HepG2 (cell line): ENCODE data around the gene GJC2. TPM values are rescaled to one million over a fixed set of nuclear protein-coding genes. Genes with fewer than 3 reads are reported as not detected.
A peak's percentile ranks its signal among the peaks of the same experiment; 100 is the strongest.

Source experiments
- CBX1 ChIP-seq: IDR thresholded peaks from one replicate; pipeline ENCODE4 v1.6.1; 2016; ENCODE audit warnings: antibody characterized with exemption, low read depth
- CEBPZ ChIP-seq: IDR thresholded peaks from 2 replicates; pipeline ENCODE4 v1.6.1; 2012; ENCODE audit warnings: low read length, improper control_type of control experiment
- ELK4 ChIP-seq: sonication (generic); formaldehyde crosslinking; IDR thresholded peaks from 2 replicates; pipeline ENCODE4 v1.9.0; 2021; ENCODE audit warnings: missing genetic modification reagents, borderline replicate concordance
- ESRRA ChIP-seq: sonication (generic); formaldehyde crosslinking; IDR thresholded peaks from 2 replicates; pipeline ENCODE4 v1.5.1; 2020; ENCODE audit warnings: mild to moderate bottlenecking, low read depth, missing genetic modification reagents
- ETS1 ChIP-seq: sonication (generic); formaldehyde crosslinking; IDR thresholded peaks from 2 replicates; pipeline ENCODE4 v1.4.0; 2020; ENCODE audit warnings: missing genetic modification reagents
- FIP1L1 ChIP-seq: fragments of 200-400 bp; formaldehyde crosslinking; IDR thresholded peaks from 2 replicates; pipeline ENCODE4 v1.6.1; 2018; ENCODE audit warnings: low read depth, mild to moderate bottlenecking, low read length, moderate library complexity, borderline replicate concordance; ENCODE audit not compliant: insufficient read depth
- MAZ ChIP-seq, 2 experiments: sonication (generic) in 1 of 2; formaldehyde crosslinking in 1 of 2; IDR thresholded peaks; 2 replicates each; pipeline versions ENCODE4 v1.5.0 to v1.6.1; 2012 to 2020; ENCODE audit warnings: low read depth in 2 of 2, mild to moderate bottlenecking in 2 of 2, borderline replicate concordance in 1 of 2, improper control_type of control experiment in 1 of 2, low read length in 1 of 2, missing genetic modification reagents in 1 of 2, moderate library complexity in 1 of 2
- NFYB ChIP-seq: sonication (generic); formaldehyde crosslinking; IDR thresholded peaks from 2 replicates; pipeline ENCODE4 v1.4.0; 2020; ENCODE audit warnings: missing genetic modification reagents
- PBX3 ChIP-seq: sonication (generic); formaldehyde crosslinking; IDR thresholded peaks from 2 replicates; pipeline ENCODE4 v1.8.1; 2023; ENCODE audit warnings: missing genetic modification reagents, inconsistent platforms, borderline replicate concordance
- PCBP1 ChIP-seq: fragments of 200-400 bp; formaldehyde crosslinking; IDR thresholded peaks from 2 replicates; pipeline ENCODE4 v1.6.1; 2017; ENCODE audit warnings: mild to moderate bottlenecking, low read depth, low read length, borderline replicate concordance
- SRY ChIP-seq: sonication (generic); formaldehyde crosslinking; IDR thresholded peaks from 2 replicates; pipeline ENCODE4 v1.8.0; 2022; ENCODE audit warnings: mild to moderate bottlenecking, missing genetic modification reagents
- THAP8 ChIP-seq: sonication (generic); formaldehyde crosslinking; IDR thresholded peaks from 2 replicates; pipeline ENCODE4 v1.5.1; 2020; ENCODE audit warnings: missing genetic modification reagents, mild to moderate bottlenecking, borderline replicate concordance
- ZMYM3 ChIP-seq: sonication (generic); formaldehyde crosslinking; IDR thresholded peaks from 2 replicates; pipeline ENCODE4 v1.5.1; 2020; ENCODE audit warnings: mild to moderate bottlenecking, missing genetic modification reagents
- ZNF343 ChIP-seq: sonication (generic); formaldehyde crosslinking; IDR thresholded peaks from 2 replicates; pipeline ENCODE4 v1.4.0; 2020; ENCODE audit warnings: mild to moderate bottlenecking, missing genetic modification reagents
- ZNF350 ChIP-seq: sonication (generic); formaldehyde crosslinking; IDR thresholded peaks from 2 replicates; pipeline ENCODE4 v1.4.0; 2020; ENCODE audit warnings: mild to moderate bottlenecking, low read depth, missing genetic modification reagents, borderline replicate concordance
- ZNF556 ChIP-seq: sonication (generic); formaldehyde crosslinking; IDR thresholded peaks from 2 replicates; pipeline ENCODE4 v1.4.0; 2020; ENCODE audit warnings: mild to moderate bottlenecking, missing genetic modification reagents, borderline replicate concordance
- ZNF580 ChIP-seq: IDR thresholded peaks from 2 replicates; pipeline ENCODE4 v1.6.1; 2016; ENCODE audit warnings: low read depth, borderline replicate concordance
- ZNF598 ChIP-seq: sonication (generic); formaldehyde crosslinking; IDR thresholded peaks from 2 replicates; pipeline ENCODE4 v1.5.1; 2020; ENCODE audit warnings: mild to moderate bottlenecking, missing genetic modification reagents, borderline replicate concordance
- ZNF678 ChIP-seq: sonication (generic); formaldehyde crosslinking; IDR thresholded peaks from 2 replicates; pipeline ENCODE4 v1.4.0; 2020; ENCODE audit warnings: mild to moderate bottlenecking, missing genetic modification reagents
- ZNF883 ChIP-seq: sonication (generic); formaldehyde crosslinking; IDR thresholded peaks from 2 replicates; pipeline ENCODE4 v1.5.1; 2020; ENCODE audit warnings: mild to moderate bottlenecking, missing genetic modification reagents; ENCODE audit errors: not compliant biosample characterization
- polyA plus RNA-seq, 8 experiments: library from polyadenylated mRNA; depleted of rRNA in 3 of 8; stranded (reverse) in 7 of 8; unstranded in 1 of 8; fragments of >200 nt; fragmentation: Illumina TruSeq in 4 of 8; extraction: Trizol in 4 of 8; gene quantifications; 2 replicates each; pipeline versions ENCODE4 v1.2.1 to v1.2.3, GENCODE V29; 2011 to 2016; ENCODE audit warnings: low read depth in 4 of 8, missing spikeins in 1 of 8, mixed read lengths in 1 of 8; ENCODE audit not compliant: insufficient read depth in 1 of 8
- total RNA-seq, 5 experiments: library from RNA; depleted of rRNA; stranded (reverse); fragments of >200 nt; fragmentation: Illumina TruSeq; extraction: Trizol; gene quantifications; 2 replicates each; pipeline ENCODE4 v1.2.3, GENCODE V29; 2016; ENCODE audit warnings: low read depth in 1 of 5

Gene GJC2
- total and polyA plus RNA-seq, 2 of the 13 experiments (the other 11 are each of a cell fraction or from before 2014, with no cell fraction given), result 1.6 to 3.8 TPM

- TF ChIP-seq ETS1 (CRISPR knock-in tag) (no peak), PBX3 (CRISPR knock-in tag) (no peak), ZNF580 (CRISPR knock-in tag) (no peak), ZNF343 (CRISPR knock-in tag) (no peak), ZNF350 (CRISPR knock-in tag) (no peak; the same call in 1 of the 2 replicates), ZMYM3 (CRISPR knock-in tag) (no peak), ELK4 (CRISPR knock-in tag) (no peak), ZNF598 (CRISPR knock-in tag) (no peak), FIP1L1 (no peak), ESRRA (no peak), ZNF883 (no peak), ZNF678 (CRISPR knock-in tag) (no peak), NFYB (CRISPR knock-in tag) (no peak), PCBP1 (no peak), ZNF556 (no peak), CEBPZ (no peak), SRY (CRISPR knock-in tag) (no peak), MAZ (IDR thresholded peaks at IDR 0.05; ENCODE audit: borderline replicate concordance, low read depth, low read length) (peak; percentile 30; the same call in 1 of the 2 replicates), MAZ (CRISPR knock-in tag; IDR thresholded peaks at IDR 0.05; ENCODE audit: low read depth) (no peak), CBX1 (no peak), THAP8 (CRISPR knock-in tag) (no peak)
Measured at GRCh38 chr1:228166170-228166936, 16.6 kb downstream of the GJC2 start (continued).
